ENCODE data around the gene TMC5.
"Not testable (repeated sequence)": the region's sequence is repeated elsewhere in the genome, so short reads cannot be mapped to it uniquely, and the experiment has no call there.

TMC5 gene

DNA sequence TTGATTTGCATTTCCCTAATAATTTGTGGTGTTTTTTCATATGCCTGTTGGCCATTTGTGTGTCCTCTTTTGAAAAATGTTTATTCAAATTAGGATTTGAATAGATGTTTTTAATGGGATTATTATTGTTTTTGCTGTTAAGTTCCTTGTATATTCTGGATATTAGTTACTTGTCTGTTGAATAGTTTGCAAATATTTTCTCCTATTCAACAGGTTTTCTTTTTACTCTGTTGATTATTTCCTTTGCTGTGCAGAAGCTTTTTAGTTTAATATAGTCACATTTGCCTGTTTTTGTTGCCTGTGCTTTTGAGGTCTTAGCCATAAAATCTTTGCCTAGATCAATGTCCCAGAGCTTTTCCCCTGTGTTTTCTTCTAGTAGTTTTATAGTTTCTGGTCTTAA is 94.6 kb downstream of the TMC5 start:
- no peak for DNase-seq

DNA sequence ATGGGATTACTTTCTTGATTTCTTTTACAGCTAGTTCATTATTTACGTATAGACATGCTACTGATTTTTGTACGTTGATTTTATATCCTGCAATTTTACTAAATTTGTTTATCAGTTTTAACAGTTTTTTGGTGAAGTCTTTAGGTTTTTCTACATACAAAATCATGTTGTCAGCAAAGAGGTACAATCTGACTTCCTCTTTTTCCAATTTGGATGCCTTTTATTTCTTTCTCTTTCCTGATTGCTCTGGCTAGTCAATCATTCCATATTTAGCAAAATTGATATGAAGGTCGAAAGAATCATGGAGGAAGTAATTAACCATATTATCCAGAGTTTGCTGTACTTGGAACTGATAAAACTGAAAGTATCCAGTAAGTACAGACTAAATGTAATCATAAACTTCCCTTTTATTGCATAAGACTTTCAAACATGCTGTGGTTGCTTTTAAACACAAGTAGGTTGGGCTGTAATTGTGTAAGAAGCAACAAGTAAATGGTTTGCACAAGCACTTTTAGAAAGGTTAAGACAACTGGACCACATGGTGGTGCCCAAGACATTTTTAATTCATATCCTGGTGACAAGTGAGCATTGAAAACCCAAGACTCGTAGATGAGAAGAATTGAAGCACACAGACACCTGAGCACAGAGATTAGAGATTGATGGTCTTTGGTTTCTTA is 95.8 kb downstream of the TMC5 start:
- DNase-seq = no peak

DNA sequence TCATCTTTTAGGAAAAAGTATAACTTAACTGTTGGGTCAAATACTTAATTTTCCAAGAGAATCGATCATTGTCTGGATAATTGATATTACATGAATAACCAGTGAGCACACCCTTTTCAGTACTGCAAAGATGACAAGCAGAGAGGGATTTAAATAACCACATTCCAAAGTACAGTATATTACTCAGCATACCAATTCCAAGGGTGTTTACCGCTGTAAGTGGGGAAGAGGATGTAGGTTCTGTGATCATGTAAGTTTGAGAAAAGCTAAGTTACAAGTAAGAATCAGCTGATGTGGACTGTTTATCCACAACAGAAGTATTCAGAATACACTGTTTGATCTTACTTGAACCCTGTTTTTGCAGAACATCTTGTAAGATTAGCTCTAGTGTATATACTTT is 98.1 kb downstream of the TMC5 start:
- no peak for DNase-seq

DNA sequence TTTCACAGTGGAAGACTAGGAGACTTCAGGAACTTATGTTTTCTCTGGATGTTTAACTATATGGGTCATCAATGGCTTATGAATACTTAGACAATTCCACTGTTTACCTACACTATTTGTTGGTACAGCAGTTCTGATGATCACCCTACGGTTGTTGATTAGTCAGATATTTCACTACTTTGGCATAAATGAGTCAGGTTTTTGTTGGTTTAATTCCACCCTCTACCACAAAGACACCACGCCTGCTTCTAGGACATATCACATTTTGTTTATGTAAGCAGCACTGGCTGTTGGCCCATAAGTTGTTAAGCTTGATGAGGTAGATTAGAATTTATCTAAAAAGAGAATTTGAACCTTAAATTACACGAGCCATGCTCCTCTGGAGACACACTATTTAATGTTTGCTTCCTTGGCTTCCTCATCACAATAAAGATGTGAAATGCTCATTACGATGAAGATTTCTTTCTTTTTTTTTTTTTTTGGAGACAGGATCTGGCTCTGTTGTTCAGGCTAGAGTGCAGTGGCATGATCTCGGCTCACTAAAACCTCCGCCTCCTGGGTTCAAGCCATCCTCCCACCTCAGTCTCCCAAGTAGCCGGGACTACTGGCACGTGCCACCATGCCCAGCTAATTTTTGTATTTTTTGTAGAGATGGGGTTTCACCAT is 99.9 kb downstream of the TMC5 start:
- no peak for DNase-seq

DNA sequence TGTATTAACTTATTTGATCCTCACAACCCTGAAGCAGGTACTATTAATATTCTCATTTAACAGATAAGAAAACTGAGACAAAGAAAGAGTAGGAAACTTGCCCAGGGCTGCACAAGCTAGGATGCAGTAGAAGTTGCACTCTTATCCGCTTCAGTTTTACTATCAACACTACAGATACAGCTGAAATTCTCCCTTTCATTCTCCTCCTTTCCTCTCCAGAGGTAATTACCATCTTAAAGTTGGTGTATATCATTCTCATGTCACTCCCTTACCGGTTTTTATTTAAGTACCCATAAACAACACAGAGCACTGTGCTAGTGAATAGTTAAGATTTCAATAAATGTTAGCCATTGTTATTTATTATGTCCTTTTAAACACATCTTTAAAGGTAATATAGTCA is 100.7 kb downstream of the TMC5 start:
- DNase-seq = no peak

DNA sequence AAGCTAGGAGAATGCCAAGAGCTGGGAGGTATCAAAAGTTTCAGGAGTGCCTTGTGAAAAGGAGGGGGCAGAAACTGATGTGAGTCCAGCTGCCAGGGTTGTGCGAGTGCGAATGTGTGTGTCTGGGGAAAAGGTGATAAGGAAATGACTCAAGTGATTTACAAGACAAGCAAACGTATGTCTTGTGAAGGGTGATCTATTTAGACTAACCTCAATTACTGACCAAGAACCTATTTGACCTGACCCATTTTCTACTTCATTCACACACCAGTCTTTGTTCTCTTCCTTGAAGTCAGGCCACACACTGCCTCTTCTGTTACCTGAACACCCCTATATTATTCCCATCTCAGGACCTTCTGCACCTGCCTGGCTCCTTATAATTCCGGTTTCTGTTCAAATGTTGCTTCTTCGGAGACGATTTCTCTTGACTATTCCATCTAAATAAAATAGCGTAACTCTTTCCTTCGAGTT is 103.2 kb downstream of the TMC5 start:
- DNase-seq = no peak

DNA sequence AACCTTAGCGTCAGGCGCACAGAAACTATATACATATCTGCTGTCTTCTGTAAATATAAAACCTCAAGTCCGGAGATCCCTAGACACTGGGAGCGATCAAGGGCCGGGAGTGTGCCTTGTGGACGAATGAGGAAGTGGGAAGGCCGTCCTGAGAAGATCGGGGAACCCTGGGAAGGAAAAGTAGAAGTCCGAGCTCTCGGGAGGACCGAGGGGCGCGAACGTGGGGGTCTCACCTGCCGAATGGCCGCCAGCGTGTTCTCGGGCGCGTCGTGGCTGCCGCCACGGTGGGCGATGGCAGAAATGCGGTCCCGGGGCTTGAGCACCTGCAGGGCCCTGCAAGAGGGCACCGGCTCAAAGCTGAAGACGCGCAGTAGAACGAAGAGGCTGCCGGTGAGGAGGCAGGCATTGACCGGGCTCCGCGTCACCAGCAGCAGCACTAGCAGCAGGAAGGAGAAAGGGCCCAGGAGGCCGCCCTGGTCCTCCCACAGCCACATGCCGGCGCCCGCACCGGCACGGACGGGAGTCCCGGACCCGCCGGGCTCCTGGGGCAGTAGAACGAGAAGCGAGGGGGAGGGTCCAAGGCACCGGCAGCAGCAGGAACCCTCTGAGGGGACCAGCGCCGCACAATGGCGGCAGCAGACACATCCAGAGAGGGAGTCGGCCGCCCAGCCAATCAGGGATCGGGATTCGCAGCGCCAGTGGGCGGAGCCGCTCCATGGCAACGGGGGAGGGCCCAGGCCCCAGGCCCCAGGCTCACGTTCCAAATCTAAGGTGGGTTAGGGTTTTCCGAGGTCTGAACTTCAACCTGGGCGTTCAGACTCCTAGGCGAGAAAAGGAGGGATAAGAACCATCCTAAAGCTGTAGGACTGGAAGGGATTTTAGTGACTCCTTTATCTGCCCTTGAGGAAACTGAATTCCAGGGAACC is 104.1 kb downstream of the TMC5 start, which contains the start of gene GDE1:
Gene GDE1 (minus strand): TSS at position 628 of the 926 bp plus-strand sequence. CDS start 134 bp downstream, at position 494.
- peak; percentile 48 for DNase-seq

DNA sequence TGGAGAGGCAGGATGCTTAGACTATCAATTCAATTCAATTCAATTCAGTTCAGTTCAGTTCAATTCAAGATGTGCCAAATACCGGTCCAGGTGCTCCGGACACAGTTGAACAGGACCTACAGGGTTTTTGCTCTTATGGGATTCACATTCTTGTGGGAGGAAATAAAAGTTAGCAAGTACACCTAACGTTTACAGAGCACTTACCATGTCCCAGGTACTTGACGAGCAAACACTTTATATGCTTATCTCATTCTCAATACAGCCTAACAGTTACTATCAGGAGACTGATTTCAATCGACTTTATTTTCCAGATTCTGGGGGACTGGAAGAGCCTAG is 104.7 kb downstream of the TMC5 start:
- DNase-seq = no peak

DNA sequence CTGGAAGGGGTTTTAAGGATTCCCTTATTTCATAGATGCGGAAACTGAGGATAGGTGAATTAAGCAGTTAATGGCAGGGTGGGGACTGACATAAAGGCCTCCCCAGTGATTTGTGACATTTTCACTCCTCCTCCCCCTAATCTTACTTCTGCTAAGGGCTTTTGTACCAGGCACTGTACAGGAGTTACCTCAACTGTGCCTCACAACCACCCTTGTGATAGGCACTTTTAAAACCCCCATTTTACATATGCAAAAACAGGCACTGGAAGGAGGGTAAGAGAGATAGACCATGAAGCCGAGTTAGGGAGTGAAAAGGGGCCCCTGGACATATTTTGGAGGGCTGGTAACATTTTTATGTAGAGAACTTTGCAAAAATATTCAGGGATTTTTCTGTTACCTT is 105.1 kb downstream of the TMC5 start:
- DNase-seq = no peak

DNA sequence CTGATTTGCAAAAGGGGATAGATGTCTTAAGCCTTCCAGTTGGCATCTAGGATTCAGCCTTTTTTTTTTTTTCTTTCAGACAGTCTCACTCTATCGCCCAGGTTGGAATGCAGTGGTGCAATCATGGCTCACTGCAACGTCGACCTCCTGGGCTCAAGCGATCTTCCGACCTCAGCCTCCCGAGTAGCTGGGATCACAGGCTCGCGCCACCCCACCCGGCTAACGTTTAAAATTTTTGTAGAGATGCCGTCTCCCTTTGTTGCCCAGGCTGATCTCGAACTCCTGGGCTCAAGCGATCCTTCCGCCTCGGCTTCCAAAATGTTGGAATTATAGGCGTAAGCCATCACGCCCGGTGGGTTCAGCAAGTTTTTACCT is 105.5 kb downstream of the TMC5 start:
- no peak for DNase-seq

DNA sequence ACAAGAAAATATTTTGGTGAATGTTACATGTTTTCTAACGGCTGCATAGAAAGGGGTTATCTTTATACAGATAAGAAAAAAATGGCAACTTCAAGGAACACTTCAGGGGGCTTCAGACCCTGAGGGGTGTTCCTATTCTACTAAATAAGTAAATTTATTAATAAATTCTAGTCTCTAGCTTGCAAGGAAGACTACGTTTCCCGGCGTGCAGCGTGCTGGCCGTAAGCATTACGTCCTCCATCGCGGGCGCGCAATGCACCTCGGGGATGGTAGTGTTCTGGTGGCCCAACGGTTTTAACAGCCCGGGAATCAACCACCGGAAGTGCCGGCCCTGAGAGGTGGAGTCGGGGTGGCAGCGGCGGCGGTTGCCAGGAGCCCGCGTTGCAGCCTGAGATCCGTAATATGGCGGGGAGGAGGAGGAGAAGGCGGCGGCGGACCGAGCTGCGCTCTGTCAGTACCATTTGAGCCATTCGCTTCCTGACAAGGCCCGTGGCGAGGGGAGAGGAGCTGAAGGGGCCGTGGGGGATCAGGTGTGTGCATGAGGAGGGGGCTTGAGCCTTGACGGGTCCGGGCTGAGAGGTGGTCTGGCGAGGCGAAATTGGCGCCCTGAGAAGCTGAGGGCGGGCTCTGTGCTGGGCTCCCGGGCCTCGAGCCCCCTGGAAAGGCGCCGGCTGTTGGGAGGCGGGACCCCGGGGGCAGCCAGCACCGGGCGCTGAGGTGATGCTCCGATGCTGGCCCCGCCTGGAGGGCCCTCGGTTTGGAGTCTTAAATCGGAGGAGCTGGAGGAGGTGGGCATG is 106.1 kb downstream of the TMC5 start, which contains the start of gene CCP110:
Gene CCP110 (plus strand): TSS at position 384 of the 797 bp plus-strand sequence. CDS start 3,940 bp downstream, outside the sequence.
- DNase-seq = peak; percentile 91

DNA sequence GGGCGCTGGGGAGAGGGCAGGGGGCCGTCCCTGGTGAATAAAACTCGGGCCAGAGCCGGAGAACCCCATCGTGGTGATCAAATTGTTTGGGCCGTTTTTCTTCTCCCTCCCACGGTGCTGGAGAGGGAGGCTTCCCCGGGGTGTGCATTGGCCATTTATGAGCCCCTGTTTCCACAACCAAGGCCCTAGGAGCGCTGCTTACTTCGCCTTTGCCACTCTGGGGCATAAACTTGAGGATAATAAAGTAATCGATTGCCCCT is 106.6 kb downstream of the TMC5 start:
- DNase-seq = no peak

DNA sequence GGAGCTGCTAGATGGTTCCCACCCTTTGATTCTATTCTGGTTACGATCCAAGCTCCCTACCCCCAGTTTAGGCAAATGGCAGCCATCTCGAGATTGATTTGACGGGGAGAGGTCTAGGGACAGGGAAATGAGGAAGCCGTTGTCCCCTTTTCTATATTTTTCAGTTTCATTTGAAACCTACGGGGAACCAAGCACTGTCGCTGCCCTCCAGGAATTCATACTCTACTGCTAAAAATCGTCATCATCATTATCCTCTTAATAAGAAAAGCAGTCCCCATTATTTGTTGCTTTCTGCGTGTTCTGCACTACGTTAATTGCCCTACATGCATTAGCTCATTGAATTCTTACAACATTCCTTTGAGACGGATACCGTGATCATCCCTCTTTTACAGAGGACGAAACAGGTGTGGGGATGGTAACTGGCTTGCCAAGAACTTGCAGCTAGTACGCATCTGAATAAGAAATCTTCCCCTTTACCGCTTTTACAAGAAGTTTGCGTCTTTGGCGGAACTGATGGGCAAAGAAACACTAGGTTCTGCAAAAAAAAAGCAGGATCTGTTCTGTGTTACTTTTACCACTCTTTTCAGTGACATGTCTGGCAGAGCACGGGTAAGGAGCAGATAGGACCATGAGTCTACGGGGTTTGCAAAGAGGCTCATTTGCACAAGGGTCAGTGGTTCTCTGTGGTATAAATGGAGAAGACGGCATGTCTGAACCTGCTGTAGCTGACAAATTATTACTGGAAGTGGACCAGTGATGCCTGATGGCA is 107.1 kb downstream of the TMC5 start:
- no peak for DNase-seq

DNA sequence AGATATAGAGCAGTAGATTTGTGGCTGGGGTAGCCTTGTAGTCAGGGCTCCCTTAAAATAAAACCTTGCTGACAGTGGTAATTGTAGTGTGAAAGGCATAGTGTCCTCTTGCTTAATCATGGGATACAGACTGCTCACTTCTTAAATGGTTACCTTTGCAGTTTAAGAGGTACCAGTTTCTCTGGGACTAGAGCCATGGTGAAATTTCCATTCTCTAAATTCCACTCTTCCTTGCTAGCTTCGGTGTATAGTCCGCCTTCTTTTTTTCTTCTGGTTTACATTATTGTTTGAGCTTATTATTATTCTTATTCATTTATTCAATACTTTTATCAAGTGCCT is 107.7 kb downstream of the TMC5 start:
- DNase-seq = no peak

DNA sequence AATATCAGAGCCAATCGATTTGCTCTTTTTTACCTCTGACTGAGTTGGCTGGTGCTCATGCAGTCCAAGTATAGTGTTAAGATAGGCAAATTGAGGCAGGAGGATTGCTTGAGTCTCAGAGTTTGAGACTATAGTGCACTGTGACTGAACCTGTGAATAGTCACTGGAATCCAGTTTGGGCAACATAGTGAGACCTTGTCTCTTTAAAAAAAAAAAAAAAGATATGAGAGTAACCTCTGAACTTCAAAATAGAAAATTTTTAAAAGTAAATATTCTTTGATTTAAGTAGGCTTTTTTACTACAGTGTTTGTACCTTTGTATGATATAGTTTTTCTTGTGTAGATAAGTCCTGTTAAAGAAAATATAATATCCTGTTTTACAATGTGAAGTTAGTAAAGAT is 109.5 kb downstream of the TMC5 start:
- no peak for DNase-seq

DNA sequence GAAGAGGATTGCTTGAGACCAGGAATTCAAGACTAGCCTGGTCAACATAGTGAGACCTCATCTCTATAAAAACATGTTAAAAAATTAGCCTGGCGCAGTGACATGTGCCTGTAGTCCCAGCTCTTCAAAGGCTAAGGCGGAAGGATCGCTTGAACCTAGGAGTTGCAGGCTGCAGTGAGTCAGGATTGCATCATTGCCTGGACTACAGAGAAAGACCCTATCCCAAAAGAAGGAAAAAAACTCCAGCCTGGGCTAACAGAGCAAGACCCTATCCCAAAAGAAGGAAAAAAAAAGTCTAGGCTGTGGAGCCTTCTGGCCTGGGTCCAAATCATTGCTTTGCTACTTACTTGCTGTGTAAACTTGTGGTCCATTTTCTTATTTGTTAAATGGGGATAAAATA is 111.0 kb downstream of the TMC5 start:
- no peak for DNase-seq

DNA sequence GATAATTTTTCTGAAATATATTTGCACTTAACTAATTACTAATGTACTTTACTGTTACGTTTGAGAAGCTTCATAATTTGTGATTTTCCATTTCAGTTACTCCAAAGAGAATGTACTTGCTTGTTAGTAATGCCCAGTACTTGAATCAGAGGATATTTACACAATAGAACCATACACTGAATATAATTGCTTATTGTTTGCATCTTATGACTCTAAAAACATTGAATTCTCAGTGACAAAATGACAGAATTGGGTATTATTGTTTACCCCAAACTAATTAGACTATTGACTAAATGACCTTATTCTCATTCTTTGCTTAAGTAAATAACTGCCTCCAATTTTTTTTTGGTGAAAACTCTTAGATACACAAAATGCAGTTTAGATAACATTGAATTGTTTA is 114.9 kb downstream of the TMC5 start:
- no peak for DNase-seq

DNA sequence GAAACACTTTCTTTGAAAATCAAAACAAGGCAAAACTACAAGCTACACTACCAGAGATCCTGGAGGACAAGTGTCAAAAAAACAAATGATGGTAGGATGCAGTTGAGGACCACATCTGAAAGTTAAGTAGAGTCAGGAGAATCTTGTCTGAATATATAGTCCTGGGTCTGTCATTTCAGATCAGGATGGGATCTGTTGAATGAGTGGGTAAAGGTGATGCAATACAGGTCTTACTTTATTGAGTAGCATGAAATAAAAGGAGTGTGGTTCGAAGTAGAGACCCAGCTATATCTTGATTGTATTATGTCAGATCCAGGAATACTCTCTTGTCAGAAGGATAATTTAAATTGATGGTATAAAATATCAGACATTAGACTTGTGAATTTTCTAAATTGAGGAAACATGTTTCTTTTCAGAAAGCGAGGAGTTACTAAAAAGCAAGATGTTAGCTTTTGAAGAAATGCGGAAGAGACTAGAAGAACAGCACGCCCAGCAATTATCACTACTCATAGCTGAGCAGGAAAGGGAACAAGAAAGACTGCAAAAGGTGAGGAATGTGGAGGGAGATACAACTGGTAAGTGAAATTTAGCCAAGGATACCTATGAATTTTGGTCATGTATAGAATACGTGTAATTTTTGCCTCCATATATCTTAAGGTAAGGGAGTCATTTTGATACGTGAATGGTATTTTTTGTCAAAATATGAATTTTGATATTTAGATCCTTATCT is 122.7 kb downstream of the TMC5 start:
- no peak for DNase-seq

DNA sequence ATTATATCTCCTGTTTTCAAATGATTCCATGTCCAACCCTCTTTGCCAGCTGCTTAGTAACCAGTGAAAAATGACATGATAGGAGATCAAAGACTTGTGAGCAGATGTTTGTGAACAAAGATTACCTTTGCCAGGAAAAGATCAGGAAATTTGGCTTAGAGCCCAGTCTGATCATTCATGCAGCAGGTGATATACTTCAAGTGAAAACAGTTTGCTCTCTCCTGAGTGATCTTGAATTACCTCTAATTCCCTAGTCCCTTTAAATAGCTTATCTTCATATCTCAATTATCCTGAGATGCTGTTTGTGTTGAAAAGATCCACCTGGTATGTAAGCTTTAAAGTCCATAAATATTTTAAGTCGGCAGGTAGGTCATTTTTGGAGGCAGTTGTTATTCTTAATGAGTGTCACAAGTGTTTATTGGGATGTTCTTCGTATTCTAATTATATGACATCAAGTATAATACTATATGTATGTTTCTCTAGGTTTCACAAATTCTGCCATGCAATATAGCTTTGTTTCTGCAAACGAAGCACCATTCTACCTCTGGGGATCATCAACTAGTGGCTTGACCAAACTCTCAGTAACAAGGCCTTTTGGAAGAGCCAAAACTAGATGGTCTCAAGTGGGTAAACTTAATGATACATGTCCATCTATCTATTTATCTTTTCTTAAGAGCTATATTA is 124.6 kb downstream of the TMC5 start:
- peak; percentile 97 for DNase-seq

DNA sequence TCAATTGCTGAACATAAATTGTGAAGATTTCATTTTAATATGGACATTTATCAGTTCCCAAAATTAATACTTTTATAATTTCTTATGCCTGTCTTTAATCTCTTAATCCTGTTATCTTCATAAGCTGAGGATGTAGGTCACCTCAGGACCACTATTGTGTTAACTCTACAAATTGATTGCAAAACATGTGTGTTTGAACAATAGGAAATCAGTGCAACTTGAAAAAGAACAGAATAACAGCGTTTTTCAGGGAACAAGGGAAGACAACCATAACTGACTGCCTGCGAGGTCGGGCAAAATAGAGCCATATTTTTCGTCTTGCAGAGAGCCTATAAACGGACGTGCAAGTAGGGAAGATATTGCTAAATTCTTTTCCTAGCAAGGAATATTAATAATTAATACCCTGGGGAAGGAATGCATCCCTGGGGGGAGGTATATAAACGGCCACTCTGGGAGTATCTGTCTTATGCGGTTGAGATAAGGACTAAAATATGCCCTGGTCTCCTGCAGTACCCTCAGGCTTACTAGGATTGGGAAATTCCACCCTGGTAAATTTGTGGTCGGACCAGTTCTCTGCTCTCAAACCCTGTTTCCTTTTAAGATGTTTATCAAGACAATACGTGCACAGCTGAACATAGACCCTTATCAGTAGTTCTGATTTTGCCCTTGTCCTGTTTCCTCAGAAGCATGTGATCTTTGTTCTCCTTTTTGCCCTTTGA is 125.8 kb downstream of the TMC5 start:
- not testable (repeated sequence) for DNase-seq
